Osteoblast (primary cell): ENCODE results near the gene IDUA. TPM values are rescaled to one million over a fixed set of nuclear protein-coding genes. Genes with fewer than 3 reads are reported as not detected.

Experiments used
- DNase-seq: peaks from one replicate; pipeline ENCODE4 v3.0.0; 2011; ENCODE audit warnings: low spot score, mixed read lengths; ENCODE audit not compliant: insufficient read length; ENCODE audit errors: missing footprints
- H2AFZ ChIP-seq: 2 replicates; pipeline ENCODE4 v1.6.0; 2011; ENCODE audit warnings: mild to moderate bottlenecking, low read length
- H3K27ac ChIP-seq: 2 replicates; pipeline ENCODE4 v1.5.1; 2011; ENCODE audit warnings: mild to moderate bottlenecking, low read depth, low read length, moderate library complexity
- H3K27me3 ChIP-seq: 2 replicates; pipeline ENCODE4 v1.6.0; 2012; ENCODE audit warnings: mild to moderate bottlenecking, control low read depth, inconsistent platforms, low read length, moderate library complexity; ENCODE audit not compliant: insufficient read depth
- H3K36me3 ChIP-seq: 2 replicates; pipeline ENCODE4 v1.5.1; 2011; ENCODE audit warnings: mild to moderate bottlenecking, low read length, control low read depth, moderate library complexity; ENCODE audit not compliant: insufficient read depth
- H3K4me1 ChIP-seq: 2 replicates; pipeline ENCODE4 v1.5.1; 2011; ENCODE audit warnings: mild to moderate bottlenecking, low read length, control low read depth, moderate library complexity; ENCODE audit not compliant: insufficient read depth
- H3K4me2 ChIP-seq: 2 replicates; pipeline ENCODE4 v1.6.0; 2011; ENCODE audit warnings: mild to moderate bottlenecking, low read length; ENCODE audit not compliant: insufficient read depth
- H3K4me3 ChIP-seq: fragments of 200-600 bp; sonication (generic); 3 replicates; pipeline ENCODE4 v1.5.1; 2012; ENCODE audit warnings: mild to moderate bottlenecking, low read length, inconsistent platforms; ENCODE audit not compliant: insufficient read depth
- H3K79me2 ChIP-seq: 2 replicates; pipeline ENCODE4 v1.6.0; 2012; ENCODE audit warnings: mild to moderate bottlenecking, low read length, control low read depth, inconsistent platforms; ENCODE audit not compliant: insufficient read depth
- H3K9me3 ChIP-seq: 2 replicates; pipeline ENCODE4 v1.5.1; 2011; ENCODE audit warnings: low read depth, low read length, control low read depth
- H4K20me1 ChIP-seq: 2 replicates; pipeline ENCODE4 v1.6.0; 2012; ENCODE audit warnings: mild to moderate bottlenecking, low read length, control low read depth; ENCODE audit not compliant: insufficient read depth
- CTCF ChIP-seq: IDR thresholded peaks from 2 replicates; pipeline ENCODE4 v1.5.1; 2011; ENCODE audit warnings: mild to moderate bottlenecking, low read depth, low read length, moderate library complexity; ENCODE audit errors: extremely low read depth
- total RNA-seq: library from RNA; depleted of rRNA; stranded (reverse); fragments of >200 nt; gene quantifications from 2 replicates; pipeline ENCODE4 v1.2.3, GENCODE V29; 2012

Gene IDUA
- total RNA-seq, 1 donor, result 26.4 TPM

DNA sequence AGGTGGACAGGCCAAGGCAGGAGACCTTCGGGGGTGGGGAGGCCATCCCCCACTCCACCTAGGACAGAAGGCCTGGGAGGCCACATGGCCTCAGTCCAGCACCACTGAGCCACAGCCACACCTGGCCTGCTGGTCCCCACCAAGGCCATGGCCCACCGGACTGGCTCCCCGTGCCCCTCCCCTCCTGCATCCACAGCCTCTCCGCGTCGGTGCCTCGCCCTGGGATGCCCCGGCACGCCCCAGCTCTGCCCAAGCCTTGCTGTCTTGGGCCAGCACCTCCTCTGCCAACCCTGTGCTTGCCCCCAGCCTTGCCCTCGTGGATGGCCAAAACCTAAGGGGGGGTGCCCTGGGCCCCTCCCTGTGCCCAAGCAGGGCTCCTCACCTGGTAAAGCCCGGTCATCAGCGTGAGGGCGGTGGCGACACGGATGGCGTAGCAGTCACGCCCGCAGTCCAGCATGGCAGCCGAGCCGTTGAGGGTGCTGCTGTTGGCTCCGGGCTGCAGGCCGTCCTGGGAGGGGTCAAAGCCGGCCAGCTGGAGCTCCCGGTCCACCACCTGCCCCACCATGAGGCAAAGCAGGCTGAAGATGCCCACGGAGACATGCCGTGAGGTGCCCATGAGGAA lies 4.0 kb downstream of the IDUA start:
- no peak for DNase-seq
- no peak overlapping the region for H3K27ac ChIP-seq
- H3K9me3 ChIP-seq, result no peaks in the 10 kb centered on the region
- H3K4me3 ChIP-seq, result no peak overlapping the region
- H3K4me2 ChIP-seq, result no peak overlapping the region
- peaks cover 8% of the 10 kb centered on the region for H3K79me2 ChIP-seq
- H4K20me1 ChIP-seq, result peaks cover 27% of the 10 kb centered on the region
- H3K27me3 ChIP-seq, result no peaks in the 10 kb centered on the region
- H2AFZ ChIP-seq, result no peak overlapping the region
- H3K36me3 ChIP-seq, result no peaks in the 10 kb centered on the region
- H3K4me1 ChIP-seq, result peaks cover 14% of the 10 kb centered on the region
- no peak for TF ChIP-seq CTCF

DNA sequence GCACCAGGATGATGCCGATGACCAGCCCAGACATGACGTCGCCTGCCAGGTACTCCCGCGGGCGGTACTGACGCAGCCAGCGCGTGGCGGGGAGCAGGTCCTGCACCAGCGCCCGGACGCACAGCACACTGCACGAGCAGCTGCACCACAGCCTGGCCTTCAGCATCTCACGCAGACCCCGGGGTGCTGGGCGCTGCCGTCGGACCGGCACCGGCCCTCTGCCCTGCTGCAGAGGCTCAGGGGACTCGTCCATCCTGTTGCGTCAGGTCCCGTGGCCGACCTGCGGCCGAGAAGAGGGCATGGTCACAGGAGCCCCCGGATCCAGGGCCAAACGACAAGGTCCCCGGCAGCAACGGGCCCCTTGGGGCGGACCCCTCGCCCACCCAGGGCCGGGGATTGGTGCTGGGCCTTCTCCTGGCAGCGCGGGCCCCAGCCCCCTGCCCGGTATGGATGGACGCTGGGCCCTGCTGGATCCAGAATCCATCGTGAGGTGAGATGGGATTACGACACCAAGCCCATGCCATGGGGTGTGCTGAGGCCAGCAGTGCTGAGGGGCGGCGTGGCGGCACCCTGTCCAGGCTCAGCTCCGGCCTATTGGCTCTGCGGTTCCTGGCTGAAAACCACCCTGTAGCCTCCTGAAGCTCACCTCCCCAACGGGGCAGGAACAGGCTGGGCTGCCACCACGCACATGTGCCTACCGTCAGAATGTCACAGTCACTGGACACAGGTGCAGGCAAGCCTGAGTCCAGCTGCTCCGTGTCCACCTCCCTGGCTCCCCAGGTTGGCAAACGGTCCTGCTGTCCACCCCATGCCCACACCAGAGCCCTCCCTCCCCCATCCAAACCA lies 4.8 kb downstream of the IDUA start:
- Histone ChIP-seq H3K36me3 (no peaks in the 10 kb centered on the region), H3K4me1 (peaks cover 6% of the 10 kb centered on the region), H4K20me1 (peaks cover 30% of the 10 kb centered on the region), H3K27me3 (peaks cover 1% of the 10 kb centered on the region), H3K9me3 (no peaks in the 10 kb centered on the region), H2AFZ (no peak overlapping the region), H3K4me3 (no peak overlapping the region), H3K79me2 (peaks cover 7% of the 10 kb centered on the region), H3K4me2 (no peak overlapping the region), H3K27ac (no peak overlapping the region)
- TF ChIP-seq CTCF, result no peak
- DNase-seq, result no peak

DNA sequence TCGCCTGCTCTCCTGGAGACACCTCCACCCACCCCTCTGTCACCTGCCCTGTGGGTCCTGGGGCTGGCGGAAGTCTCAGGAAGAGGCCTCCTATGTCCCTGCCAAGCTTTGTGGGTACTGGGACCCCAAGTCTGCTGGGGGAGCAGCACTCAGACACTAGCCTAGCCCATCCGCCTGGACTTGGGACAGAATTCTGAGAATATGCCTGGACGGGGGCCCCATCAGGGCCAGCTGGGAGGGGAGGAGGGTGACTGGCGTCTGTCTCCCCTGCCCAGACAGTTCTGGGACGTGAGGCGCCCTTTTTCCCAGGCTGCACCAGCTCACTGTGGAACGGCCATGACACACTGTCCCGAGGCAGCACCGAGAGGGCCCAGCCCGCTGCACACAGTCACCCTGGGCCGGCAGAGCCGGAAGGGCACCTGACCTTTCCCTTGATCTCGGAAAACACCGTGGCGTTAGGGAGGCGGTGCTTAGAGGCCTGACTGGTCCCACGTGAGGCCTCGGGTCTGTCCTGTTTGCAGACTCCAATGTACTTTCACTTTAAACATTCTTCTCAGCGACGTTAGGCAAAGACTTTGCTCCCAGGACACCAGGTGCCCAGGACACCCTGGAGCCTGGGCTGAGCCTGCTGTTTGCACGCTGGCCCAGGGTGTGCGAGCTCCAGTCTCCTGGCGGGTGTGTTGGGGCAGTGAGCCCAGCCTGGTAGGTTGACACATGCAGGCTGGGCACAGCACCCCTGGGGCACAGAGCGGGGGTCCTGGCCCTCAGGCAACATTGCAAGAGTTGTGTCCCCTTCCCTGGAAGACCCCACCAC lies 5.7 kb downstream of the IDUA start:
- DNase-seq, result no peak
- H3K79me2 ChIP-seq, result peaks cover 7% of the 10 kb centered on the region
- H2AFZ ChIP-seq, result no peak overlapping the region
- H3K4me1 ChIP-seq, result peaks cover 6% of the 10 kb centered on the region
- H3K9me3 ChIP-seq, result no peaks in the 10 kb centered on the region
- no peak overlapping the region for H3K4me2 ChIP-seq
- H3K27ac ChIP-seq, result no peak overlapping the region
- no peaks in the 10 kb centered on the region for H3K36me3 ChIP-seq
- H4K20me1 ChIP-seq, result peaks cover 30% of the 10 kb centered on the region
- no peak overlapping the region for H3K4me3 ChIP-seq
- no peak for TF ChIP-seq CTCF
- peaks cover 8% of the 10 kb centered on the region for H3K27me3 ChIP-seq
